MM.1S (cell line): Measurements from ENCODE around the gene HHIP.

Experiments used
- DNase-seq: peaks from one replicate; pipeline ENCODE4 v3.0.0-alpha.2; 2015
- H2AFZ ChIP-seq: fragments of 300-600 bp; sonication (generic); 2 replicates; pipeline ENCODE4 v1.6.0; 2016; ENCODE audit warnings: antibody characterized with exemption, low read length
- H3F3A ChIP-seq: fragments of 300-600 bp; sonication (generic); 2 replicates; pipeline ENCODE4 v1.6.1; 2016; ENCODE audit warnings: mild to moderate bottlenecking, antibody characterized with exemption, low read length, moderate library complexity, mixed read lengths; ENCODE audit not compliant: insufficient read depth
- H3K27ac ChIP-seq: fragments of 300-600 bp; sonication (generic); 2 replicates; pipeline ENCODE4 v1.5.1; 2016; ENCODE audit warnings: mild to moderate bottlenecking, low read length
- H3K27me3 ChIP-seq: fragments of 300-600 bp; sonication (generic); replicated peaks from 2 replicates; pipeline ENCODE4 v1.6.0; 2016; ENCODE audit warnings: low read length; ENCODE audit not compliant: insufficient read depth
- H3K36me3 ChIP-seq: fragments of 300-600 bp; sonication (generic); replicated peaks from 2 replicates; pipeline ENCODE4 v1.6.1; 2016; ENCODE audit warnings: mild to moderate bottlenecking, low read length, mixed read lengths; ENCODE audit not compliant: insufficient read depth
- H3K4me1 ChIP-seq: fragments of 300-600 bp; sonication (generic); 2 replicates; pipeline ENCODE4 v1.6.1; 2016; ENCODE audit warnings: low read length, mixed read lengths
- H3K4me2 ChIP-seq: fragments of 300-600 bp; sonication (generic); 2 replicates; pipeline ENCODE4 v1.6.0; 2016; ENCODE audit warnings: low read depth, low read length
- H3K4me3 ChIP-seq: fragments of 300-600 bp; sonication (generic); 2 replicates; pipeline ENCODE4 v1.5.1; 2016; ENCODE audit warnings: low read length, mixed read lengths
- H3K79me2 ChIP-seq: fragments of 300-600 bp; sonication (generic); 2 replicates; pipeline ENCODE4 v1.6.1; 2016; ENCODE audit warnings: mixed run types, low read length, mixed read lengths
- H3K9ac ChIP-seq: fragments of 300-600 bp; sonication (generic); 2 replicates; pipeline ENCODE4 v1.6.1; 2016; ENCODE audit warnings: low read length, mixed read lengths
- H3K9me2 ChIP-seq: fragments of 300-600 bp; sonication (generic); replicated peaks from 2 replicates; pipeline ENCODE4 v1.6.1; 2016; ENCODE audit warnings: mild to moderate bottlenecking, low read length, mixed read lengths; ENCODE audit not compliant: insufficient read depth
- H3K9me3 ChIP-seq: fragments of 300-600 bp; sonication (generic); replicated peaks from 2 replicates; pipeline ENCODE4 v1.6.1; 2016; ENCODE audit warnings: mild to moderate bottlenecking, low read length, mixed read lengths; ENCODE audit not compliant: insufficient read depth
- H4K20me1 ChIP-seq: fragments of 300-600 bp; sonication (generic); 2 replicates; pipeline ENCODE4 v1.6.1; 2016; ENCODE audit warnings: mild to moderate bottlenecking, low read length, moderate library complexity, mixed read lengths; ENCODE audit not compliant: insufficient read depth
- EZH2 ChIP-seq: fragments of 300-600 bp; sonication (generic); optimal IDR thresholded peaks from 2 replicates; pipeline ENCODE3; 2017; ENCODE audit warnings: low read depth, mild to moderate bottlenecking, antibody characterized with exemption, low read length, mixed read lengths
- EZH2phosphoT487 ChIP-seq: fragments of 300-600 bp; sonication (generic); IDR thresholded peaks from 2 replicates; pipeline ENCODE4 v1.6.1; 2018; ENCODE audit warnings: antibody characterized with exemption, low read length
- TF ChIP-seq, protein P1 (sequence below): fragments of 300-600 bp; sonication (generic); IDR thresholded peaks from 2 replicates; pipeline ENCODE4 v1.5.1; 2016; ENCODE audit warnings: antibody characterized with exemption, low read length, mixed read lengths

Gene HHIP

DNA sequence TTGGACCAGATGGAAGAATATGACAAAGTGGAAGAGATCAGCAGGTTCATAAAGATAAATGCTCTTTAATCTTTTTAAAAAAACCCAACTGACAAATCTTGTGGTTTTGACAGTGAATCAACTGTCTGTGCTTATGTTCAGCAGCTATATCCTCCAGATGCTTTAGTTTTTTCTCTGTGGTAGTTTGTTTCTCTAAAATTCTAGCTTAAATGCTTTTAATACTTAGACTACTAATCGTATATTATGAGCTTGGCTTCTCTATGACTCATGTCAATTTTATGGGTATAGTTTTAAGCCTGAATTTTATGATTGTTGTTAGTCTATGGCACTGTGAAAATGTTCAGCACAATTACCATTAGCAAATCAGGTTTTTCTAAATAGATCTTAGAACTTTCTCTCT is 12.9 kb downstream of the HHIP start:
- TF ChIP-seq EZH2, result no peak
- TF ChIP-seq EZH2phosphoT487, result no peak
- TF ChIP-seq, protein P1, sequence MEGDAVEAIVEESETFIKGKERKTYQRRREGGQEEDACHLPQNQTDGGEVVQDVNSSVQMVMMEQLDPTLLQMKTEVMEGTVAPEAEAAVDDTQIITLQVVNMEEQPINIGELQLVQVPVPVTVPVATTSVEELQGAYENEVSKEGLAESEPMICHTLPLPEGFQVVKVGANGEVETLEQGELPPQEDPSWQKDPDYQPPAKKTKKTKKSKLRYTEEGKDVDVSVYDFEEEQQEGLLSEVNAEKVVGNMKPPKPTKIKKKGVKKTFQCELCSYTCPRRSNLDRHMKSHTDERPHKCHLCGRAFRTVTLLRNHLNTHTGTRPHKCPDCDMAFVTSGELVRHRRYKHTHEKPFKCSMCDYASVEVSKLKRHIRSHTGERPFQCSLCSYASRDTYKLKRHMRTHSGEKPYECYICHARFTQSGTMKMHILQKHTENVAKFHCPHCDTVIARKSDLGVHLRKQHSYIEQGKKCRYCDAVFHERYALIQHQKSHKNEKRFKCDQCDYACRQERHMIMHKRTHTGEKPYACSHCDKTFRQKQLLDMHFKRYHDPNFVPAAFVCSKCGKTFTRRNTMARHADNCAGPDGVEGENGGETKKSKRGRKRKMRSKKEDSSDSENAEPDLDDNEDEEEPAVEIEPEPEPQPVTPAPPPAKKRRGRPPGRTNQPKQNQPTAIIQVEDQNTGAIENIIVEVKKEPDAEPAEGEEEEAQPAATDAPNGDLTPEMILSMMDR, result no peak
- Histone ChIP-seq H3K27me3 (no peaks in the 10 kb centered on the region), H2AFZ (no peak overlapping the region), H3K9ac (no peak overlapping the region), H3K4me1 (no peaks in the 10 kb centered on the region), H3K36me3 (no peaks in the 10 kb centered on the region), H3F3A (no peaks in the 10 kb centered on the region), H3K9me3 (no peaks in the 10 kb centered on the region), H3K79me2 (no peaks in the 10 kb centered on the region), H3K4me3 (no peak overlapping the region), H4K20me1 (no peaks in the 10 kb centered on the region), H3K27ac (no peak overlapping the region), H3K9me2 (no peaks in the 10 kb centered on the region), H3K4me2 (no peak overlapping the region)
- no peak for DNase-seq

DNA sequence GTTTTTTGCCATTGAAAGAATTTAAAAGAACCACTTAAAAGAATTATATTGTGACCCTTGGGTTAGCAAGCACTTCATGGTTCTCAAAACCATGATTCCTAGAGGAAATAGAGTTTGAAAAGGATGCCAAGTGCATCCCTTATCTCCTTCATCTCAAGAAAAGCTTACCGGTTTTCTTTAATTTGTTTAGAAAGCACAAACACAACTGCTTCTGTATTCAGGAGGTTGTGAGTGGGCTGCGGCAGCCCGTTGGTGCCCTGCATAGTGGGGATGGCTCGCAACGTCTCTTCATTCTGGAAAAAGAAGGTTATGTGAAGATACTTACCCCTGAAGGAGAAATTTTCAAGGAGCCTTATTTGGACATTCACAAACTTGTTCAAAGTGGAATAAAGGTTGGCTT is 13.5 kb downstream of the HHIP start:
- no peaks in the 10 kb centered on the region for H3F3A ChIP-seq
- no peaks in the 10 kb centered on the region for H4K20me1 ChIP-seq
- H3K9ac ChIP-seq, result no peak overlapping the region
- H3K4me1 ChIP-seq, result no peaks in the 10 kb centered on the region
- H3K4me2 ChIP-seq, result no peak overlapping the region
- DNase-seq, result no peak
- TF ChIP-seq EZH2, result no peak
- TF ChIP-seq, protein P1, result no peak
- TF ChIP-seq EZH2phosphoT487, result no peak
- H3K27ac ChIP-seq, result no peak overlapping the region
- H3K36me3 ChIP-seq, result no peaks in the 10 kb centered on the region
- H3K79me2 ChIP-seq, result no peaks in the 10 kb centered on the region
- no peak overlapping the region for H2AFZ ChIP-seq
- no peaks in the 10 kb centered on the region for H3K9me2 ChIP-seq
- no peaks in the 10 kb centered on the region for H3K27me3 ChIP-seq
- H3K9me3 ChIP-seq, result no peaks in the 10 kb centered on the region
- no peak overlapping the region for H3K4me3 ChIP-seq

DNA sequence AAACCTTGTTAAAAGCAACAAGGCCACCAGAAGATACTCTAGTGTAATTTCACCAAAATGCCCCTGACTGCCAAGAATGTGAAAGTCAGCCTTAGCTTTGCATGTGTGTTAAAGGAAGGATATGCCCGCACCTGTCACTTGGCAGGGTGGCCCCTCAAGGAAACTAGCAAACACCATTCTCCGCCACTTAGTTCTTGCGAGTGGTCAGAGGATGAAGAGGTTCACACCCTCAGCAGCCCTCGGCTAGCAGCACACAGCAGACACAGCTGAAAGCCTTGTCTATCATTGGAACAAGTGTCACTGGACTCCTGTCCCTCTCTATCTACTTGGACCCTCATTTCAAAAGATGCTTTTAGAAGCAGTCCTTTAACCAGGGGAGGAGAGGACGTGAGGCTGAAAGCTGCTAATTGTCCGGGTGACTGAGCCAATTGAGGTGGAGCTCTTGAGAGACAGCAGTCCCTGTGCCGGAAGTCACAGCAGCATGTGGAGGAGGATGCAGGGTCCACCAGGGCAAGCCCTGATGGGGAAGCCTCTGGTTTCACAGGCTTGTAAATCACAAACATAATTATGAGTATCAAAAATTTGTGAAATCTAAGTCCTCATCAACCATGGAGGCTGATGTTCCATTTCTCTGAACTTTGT is 18.0 kb downstream of the HHIP start:
- H3K4me3 ChIP-seq, result no peak overlapping the region
- no peaks in the 10 kb centered on the region for H4K20me1 ChIP-seq
- H3K27me3 ChIP-seq, result no peaks in the 10 kb centered on the region
- no peaks in the 10 kb centered on the region for H3K9me2 ChIP-seq
- no peaks in the 10 kb centered on the region for H3K79me2 ChIP-seq
- H3K9me3 ChIP-seq, result no peaks in the 10 kb centered on the region
- H3K4me2 ChIP-seq, result no peak overlapping the region
- no peak for DNase-seq
- no peaks in the 10 kb centered on the region for H3K4me1 ChIP-seq
- H2AFZ ChIP-seq, result no peak overlapping the region
- H3F3A ChIP-seq, result no peaks in the 10 kb centered on the region
- no peak overlapping the region for H3K9ac ChIP-seq
- TF ChIP-seq EZH2, result no peak
- H3K27ac ChIP-seq, result no peak overlapping the region
- no peaks in the 10 kb centered on the region for H3K36me3 ChIP-seq

DNA sequence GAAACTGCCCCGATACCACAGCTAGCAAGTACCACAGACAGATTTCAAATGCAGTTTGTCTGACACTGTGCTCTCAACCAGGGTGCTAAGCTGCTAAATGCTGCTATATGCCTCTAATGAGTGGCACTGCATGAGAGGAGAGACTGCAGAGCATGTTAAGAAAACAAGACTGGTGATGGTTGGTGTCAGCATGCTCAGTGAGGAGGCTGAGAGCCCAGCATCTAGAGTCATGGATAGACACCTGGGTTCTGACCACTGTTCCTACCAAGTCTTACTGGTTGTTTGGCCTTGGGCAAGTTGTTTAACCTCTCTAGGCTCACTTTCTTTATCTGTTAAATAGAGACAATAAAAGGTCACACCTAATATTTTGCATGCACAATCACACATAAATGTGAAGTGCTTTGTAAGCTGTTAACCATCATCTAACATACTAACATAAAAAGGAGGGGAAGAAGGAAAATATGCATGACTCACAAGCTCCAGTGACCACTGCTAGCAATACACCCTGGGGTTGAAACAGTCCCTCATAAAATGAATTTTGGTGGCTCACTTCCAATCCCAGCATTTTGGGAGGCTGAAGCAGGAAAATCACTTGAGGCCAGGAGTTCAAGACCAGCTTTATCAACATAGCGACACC is 20.7 kb downstream of the HHIP start:
- H3K27me3 ChIP-seq, result no peaks in the 10 kb centered on the region
- no peaks in the 10 kb centered on the region for H3K9me3 ChIP-seq
- 0 out of 2 replicates have a peak, but pooled peaks cover 4% of the 10 kb centered on the region for H3F3A ChIP-seq
- no peak overlapping the region for H3K9ac ChIP-seq
- H2AFZ ChIP-seq, result no peak overlapping the region
- no peaks in the 10 kb centered on the region for H3K36me3 ChIP-seq
- H3K4me1 ChIP-seq, result no peaks in the 10 kb centered on the region
- H3K79me2 ChIP-seq, result no peaks in the 10 kb centered on the region
- TF ChIP-seq, protein P1, result no peak
- TF ChIP-seq EZH2phosphoT487 (no peak), EZH2 (no peak)
- H3K27ac ChIP-seq, result no peak overlapping the region
- no peak overlapping the region for H3K4me2 ChIP-seq
- no peaks in the 10 kb centered on the region for H4K20me1 ChIP-seq
- H3K4me3 ChIP-seq, result no peak overlapping the region
- DNase-seq, result no peak
- no peaks in the 10 kb centered on the region for H3K9me2 ChIP-seq
